ENCODE measurements around the gene C22orf15. TPM values are rescaled to one million over a fixed set of nuclear protein-coding genes. Genes with fewer than 3 reads are reported as not detected.

Gene C22orf15
- total RNA-seq, 3 donors from 2014 or later = 0.44 TPM; not detected in 2

DNA sequence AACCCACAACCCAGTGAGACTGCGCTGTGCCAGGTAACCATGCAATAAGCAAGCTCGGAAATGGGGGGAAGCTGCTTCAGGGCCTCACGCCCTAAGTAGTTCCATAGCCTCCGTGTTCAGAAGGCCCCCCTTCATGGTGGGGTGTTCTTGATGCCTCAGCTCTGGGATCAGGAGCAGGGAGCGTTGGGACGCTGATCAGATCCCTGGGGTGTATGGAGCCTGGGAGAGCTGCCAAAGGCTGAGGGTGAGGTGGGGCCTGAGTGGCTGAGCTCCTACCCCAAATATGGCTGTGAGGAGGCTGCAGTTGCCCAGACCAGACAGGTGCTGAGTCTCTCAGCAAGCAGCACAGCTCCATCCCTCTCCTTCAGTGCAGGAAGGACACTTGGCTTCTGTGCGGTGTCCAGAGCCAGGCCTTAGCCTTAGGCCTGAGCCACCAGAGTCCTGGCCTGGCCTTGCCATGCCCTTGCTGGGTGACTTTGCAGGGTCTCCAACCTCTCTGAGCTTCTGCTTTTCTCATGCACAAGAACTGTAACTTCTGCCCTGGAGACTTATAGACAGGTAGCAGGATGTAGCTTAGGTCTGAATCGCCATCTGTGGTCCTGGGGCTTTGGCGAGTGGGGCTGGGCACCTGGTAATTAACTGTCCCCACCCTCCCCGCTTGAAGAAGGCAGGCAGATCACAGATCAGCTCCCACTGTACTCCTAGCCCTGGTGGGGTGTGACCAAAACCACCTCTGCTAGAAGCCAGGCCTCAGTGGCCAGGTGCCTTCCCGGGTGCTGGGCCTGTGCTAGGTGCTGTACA, 15.2 kb downstream of the C22orf15 start:
- intact Hi-C loops (cut with DNase I, micrococcal nuclease) = no loop called here
- Histone ChIP-seq H3K4me3 (no peak overlapping the region), H3K36me3 (ENCODE audit: low read depth) (no peaks in the 10 kb centered on the region), H3K4me1 (ENCODE audit: low read depth) (no peaks in the 10 kb centered on the region), H3K9me3 (no peaks in the 10 kb centered on the region)
- ATAC-seq (no peak), DNase-seq (no peak)
- TF ChIP-seq, protein P1, sequence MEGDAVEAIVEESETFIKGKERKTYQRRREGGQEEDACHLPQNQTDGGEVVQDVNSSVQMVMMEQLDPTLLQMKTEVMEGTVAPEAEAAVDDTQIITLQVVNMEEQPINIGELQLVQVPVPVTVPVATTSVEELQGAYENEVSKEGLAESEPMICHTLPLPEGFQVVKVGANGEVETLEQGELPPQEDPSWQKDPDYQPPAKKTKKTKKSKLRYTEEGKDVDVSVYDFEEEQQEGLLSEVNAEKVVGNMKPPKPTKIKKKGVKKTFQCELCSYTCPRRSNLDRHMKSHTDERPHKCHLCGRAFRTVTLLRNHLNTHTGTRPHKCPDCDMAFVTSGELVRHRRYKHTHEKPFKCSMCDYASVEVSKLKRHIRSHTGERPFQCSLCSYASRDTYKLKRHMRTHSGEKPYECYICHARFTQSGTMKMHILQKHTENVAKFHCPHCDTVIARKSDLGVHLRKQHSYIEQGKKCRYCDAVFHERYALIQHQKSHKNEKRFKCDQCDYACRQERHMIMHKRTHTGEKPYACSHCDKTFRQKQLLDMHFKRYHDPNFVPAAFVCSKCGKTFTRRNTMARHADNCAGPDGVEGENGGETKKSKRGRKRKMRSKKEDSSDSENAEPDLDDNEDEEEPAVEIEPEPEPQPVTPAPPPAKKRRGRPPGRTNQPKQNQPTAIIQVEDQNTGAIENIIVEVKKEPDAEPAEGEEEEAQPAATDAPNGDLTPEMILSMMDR (IDR thresholded peaks at IDR 0.05) = no peak

DNA sequence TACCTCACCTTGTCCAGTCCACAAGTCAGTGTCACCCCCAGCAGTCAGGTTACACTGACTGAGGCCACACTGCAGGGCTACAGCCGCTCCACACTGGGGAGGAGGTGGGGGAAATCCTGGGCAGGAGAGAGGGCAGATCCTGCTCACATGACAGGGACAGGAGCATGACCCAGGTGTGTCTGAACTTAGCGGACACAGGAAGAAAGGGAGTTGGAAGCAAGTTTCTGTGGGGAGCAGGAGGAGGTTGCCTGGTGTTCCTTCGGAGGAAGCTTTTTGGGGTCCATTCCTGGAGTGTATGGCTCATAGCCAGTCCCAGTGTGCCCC, 15.7 kb downstream of the C22orf15 start:
- no peak for ATAC-seq
- H3K4me1 ChIP-seq (ENCODE audit: low read depth) = peaks cover 3% of the 10 kb centered on the region
- no peaks in the 10 kb centered on the region for H3K9me3 ChIP-seq
- DNase-seq = no peak
- no peaks in the 10 kb centered on the region for H3K36me3 ChIP-seq (ENCODE audit: low read depth)
- TF ChIP-seq, protein P1 (IDR thresholded peaks at IDR 0.05) = no peak
- no peak overlapping the region for H3K4me3 ChIP-seq
- intact Hi-C loops (cut with DNase I, micrococcal nuclease) = no loop called here

DNA sequence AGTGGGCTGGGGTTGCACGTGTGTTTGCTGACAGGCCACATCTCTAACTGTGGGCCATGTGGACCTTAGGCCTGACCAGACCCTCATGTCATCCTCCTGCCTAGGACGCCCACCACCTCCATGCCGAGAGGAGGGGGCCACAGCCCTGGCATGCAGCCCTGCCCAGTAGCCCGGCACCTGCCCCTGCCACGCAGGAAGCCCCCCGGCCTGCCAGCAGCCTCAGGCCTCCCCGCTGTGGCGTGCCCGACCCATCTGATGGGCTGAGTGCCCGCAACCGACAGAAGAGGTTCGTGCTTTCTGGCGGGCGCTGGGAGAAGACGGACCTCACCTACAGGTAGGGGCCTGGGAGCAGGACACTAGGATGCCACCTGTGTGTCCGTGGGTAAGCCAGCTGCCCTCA, 16.3 kb downstream of the C22orf15 start:
- intact Hi-C loops (cut with DNase I, micrococcal nuclease) = no loop called here
- no peak for DNase-seq
- H3K4me1 ChIP-seq (ENCODE audit: low read depth) = peaks cover 9% of the 10 kb centered on the region

DNA sequence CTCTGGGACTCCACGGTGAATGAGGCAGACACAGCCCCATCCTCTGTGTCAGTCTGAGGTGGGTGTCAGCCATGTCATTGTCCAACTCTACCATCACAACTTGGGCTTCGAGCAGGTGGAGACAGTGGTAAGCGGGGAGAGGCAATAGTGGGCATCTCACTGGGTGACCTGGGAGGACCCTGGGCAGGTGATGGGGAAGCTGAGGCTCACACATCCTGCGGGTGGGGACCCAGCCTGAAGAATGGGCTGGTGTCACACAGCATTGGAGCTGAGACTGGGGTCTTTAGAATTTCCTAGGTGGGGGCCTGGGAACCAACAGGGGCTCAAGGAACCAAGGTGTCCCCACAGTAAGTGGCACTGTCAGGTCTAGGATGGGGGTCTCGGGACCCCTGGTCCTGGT, 16.9 kb downstream of the C22orf15 start:
- H3K4me1 ChIP-seq (ENCODE audit: low read depth) = peaks cover 15% of the 10 kb centered on the region
- H3K4me3 ChIP-seq = no peak overlapping the region
- intact Hi-C loops (cut with DNase I, micrococcal nuclease) = no loop called here

More for the DNA sequence above, 16.3 kb downstream of the C22orf15 start:
- ATAC-seq = no peak
- no peaks in the 10 kb centered on the region for H3K36me3 ChIP-seq (ENCODE audit: low read depth)
- no peaks in the 10 kb centered on the region for H3K9me3 ChIP-seq
- TF ChIP-seq, protein P1 (IDR thresholded peaks at IDR 0.05) = no peak
- no peak overlapping the region for H3K4me3 ChIP-seq

DNA sequence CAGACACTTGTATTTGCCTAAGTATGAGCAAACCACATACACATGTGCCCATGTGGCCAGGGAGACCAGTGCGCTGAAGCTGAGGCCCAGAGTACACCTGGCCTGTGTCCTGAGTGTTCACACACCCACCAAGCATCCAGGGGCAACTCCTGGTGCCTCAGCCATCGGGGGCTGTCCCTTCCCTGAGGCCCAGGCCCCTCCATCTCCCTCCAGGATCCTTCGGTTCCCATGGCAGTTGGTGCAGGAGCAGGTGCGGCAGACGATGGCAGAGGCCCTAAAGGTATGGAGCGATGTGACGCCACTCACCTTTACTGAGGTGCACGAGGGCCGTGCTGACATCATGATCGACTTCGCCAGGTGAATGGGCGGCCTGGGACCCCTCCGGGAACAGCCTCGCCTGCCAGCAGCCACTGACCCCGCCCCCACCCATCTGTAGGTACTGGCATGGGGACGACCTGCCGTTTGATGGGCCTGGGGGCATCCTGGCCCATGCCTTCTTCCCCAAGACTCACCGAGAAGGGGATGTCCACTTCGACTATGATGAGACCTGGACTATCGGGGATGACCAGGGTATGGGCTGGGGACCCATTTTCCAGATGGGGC, 17.5 kb downstream of the C22orf15 start:
- DNase-seq = no peak

More for the DNA sequence above, 16.9 kb downstream of the C22orf15 start:
- Histone ChIP-seq H3K9me3 (no peaks in the 10 kb centered on the region), H3K36me3 (ENCODE audit: low read depth) (no peaks in the 10 kb centered on the region)
- TF ChIP-seq, protein P1 (IDR thresholded peaks at IDR 0.05) = no peak
- no peak for ATAC-seq
- DNase-seq = no peak

More for the DNA sequence above, 17.5 kb downstream of the C22orf15 start:
- ATAC-seq = no peak
- Histone ChIP-seq H3K9me3 (no peaks in the 10 kb centered on the region), H3K4me3 (no peak overlapping the region), H3K4me1 (ENCODE audit: low read depth) (peaks cover 16% of the 10 kb centered on the region), H3K36me3 (ENCODE audit: low read depth) (no peaks in the 10 kb centered on the region)
- intact Hi-C loops (cut with DNase I, micrococcal nuclease) = no loop called here
- TF ChIP-seq, protein P1 (IDR thresholded peaks at IDR 0.05) = no peak

All from mucosa of descending colon (tissue), 3 donors.